DMS53 treated with DMSO at 0.1 percent for 48 hours (cell line): Measurements from ENCODE around the gene FLRT2.
A peak's percentile ranks its signal among the peaks of the same experiment; 100 is the strongest.

Experiments
- DNase-seq: peaks from one replicate; lab custom pipeline; 2025; ENCODE audit not compliant: unreplicated experiment; lab: John Stamatoyannopoulos, UW

The FLRT2 gene

DNA sequence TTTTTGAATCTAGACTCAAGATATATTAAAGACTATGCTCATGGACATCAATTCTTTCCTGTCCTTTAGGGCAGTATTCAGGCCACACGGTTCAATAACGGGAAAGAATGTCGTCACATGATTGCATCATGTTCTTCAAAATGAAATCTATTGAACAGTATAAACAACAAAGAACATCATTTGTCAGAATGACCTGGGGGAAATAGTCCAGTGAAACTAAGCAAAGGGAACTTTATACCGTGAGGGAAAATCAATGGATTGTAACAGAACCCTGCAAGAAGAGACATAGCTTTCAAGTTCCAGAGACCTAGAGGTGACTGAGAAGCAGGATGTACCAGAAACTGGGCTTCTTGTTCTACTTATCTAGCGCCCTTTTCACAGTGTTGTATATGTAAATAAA is 32.7 kb downstream of the FLRT2 start:
- DNase-seq: no peak

DNA sequence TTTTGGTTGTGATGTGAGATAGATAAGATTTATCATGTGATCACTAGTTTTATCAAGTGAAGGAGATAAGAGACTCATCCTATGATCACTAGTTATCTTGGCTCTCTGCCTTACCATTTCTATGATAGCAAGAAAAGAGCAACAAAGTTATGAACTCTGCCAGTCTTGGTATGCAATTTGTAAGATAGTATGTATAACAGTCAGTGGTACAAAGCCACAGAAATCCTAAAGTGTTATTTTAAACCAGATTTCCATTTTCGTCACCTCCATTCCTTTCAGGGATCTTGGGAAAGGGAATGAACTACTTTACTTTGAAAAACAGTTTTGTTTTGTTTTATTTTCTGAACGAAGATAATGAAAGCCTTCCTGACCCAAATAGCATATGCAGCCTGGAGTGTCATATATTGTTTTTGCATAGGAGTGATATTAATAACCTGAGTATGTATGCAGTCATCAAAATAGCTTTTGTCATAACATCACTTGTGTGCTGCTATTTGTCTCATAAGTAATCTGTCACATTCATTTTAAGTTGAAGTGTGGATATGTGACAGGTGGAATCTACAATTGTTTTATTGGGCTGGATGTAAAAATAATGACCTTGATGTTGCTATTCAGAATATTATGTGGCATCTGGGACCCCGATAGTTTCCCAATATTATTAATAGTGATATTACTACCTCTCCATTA is 35.0 kb downstream of the FLRT2 start:
- no peak for DNase-seq

DNA sequence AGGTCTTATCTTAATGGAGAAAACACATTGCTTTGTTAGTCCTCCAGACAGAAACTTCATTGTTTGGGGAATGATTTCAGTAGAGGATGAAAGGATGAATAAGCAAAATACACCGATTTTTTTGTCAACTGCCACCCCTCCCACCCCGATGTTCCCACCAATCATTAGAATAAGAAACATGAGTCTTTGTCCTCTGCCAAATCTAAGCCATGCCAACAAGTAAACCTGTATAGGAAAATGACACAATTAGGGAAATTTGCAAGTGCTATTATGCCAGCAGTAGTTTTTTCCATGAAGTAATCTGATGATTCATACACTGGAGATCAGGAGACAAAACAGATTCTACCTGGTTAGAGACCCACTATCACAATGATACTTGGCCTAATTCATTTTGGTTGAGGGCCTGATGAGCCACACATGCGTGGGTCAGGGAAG is 35.9 kb downstream of the FLRT2 start:
- DNase-seq: no peak

DNA sequence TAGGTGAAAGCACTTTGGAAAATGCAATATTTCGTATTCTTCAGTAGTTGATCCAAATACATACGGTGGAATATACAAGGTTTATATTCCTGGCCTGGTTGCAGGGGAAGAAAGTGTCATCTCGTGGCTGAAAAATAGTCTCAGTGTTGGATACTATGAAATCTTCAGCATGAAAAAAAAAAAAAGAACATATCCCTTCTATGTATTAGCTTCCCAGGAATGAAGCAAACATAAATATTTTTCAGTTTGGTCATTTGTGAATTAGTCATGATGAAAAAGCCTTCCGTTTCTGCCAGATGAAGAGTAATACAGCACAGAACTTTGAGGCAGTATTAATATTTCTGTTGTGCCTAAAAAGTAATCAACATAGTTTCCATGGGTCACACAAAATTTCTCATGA is 36.7 kb downstream of the FLRT2 start:
- no peak for DNase-seq

DNA sequence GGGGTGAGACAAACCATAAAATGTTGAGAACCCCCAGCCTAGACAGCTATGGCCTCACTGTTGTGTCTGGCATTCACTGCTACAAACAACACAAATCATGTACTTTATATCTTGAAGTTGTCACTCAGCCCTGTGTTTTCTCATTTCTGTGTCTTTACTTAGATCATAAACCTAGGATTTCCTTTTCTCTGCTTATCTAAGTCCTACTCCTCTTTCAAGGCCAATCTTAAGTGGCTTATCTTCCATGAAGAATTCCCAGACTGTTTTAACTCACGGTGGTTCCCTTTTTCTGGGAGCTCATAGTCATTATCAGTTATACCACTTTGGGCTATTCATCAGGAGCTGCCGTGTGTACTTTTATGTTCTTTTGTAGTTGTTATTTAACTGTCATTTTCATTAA is 42.1 kb downstream of the FLRT2 start:
- DNase-seq: no peak

DNA sequence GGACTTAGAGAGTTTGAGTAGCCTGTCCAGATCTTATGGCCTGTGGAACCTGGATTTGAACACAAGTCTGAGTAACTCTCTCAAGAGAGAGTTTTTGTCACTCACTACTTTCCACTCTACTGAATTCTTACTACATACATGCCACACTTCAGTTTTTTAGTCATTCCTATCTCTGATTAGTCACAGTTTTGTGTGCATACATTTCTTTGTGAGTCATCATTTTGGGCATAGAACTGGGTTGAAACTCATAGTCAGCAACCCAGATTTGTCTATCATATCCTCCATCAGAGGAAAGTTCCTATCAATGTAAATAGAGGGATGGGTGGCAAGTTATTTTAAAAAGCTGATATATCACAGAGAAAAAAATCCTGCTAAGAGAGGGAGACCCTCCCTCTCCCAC is 42.9 kb downstream of the FLRT2 start:
- no peak for DNase-seq

DNA sequence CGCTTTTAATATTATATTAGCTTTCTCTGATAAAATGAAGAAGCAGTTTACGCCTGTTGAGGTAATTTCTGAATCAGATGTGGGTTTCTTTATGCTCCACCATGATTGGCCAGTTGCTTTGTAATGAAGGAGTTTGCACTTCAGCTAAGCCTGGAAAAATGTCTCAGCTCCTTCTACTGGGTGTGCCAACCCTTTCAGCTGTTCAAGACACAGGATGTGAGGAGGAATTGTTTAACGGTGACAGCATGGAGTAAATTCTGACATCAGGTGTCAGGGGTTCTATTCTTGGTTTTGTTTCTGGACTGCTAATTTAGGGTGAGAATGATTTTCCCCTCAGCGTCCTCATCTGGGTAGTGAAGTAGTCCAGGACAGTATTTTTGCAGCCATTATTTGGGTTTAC is 43.5 kb downstream of the FLRT2 start:
- no peak for DNase-seq

DNA sequence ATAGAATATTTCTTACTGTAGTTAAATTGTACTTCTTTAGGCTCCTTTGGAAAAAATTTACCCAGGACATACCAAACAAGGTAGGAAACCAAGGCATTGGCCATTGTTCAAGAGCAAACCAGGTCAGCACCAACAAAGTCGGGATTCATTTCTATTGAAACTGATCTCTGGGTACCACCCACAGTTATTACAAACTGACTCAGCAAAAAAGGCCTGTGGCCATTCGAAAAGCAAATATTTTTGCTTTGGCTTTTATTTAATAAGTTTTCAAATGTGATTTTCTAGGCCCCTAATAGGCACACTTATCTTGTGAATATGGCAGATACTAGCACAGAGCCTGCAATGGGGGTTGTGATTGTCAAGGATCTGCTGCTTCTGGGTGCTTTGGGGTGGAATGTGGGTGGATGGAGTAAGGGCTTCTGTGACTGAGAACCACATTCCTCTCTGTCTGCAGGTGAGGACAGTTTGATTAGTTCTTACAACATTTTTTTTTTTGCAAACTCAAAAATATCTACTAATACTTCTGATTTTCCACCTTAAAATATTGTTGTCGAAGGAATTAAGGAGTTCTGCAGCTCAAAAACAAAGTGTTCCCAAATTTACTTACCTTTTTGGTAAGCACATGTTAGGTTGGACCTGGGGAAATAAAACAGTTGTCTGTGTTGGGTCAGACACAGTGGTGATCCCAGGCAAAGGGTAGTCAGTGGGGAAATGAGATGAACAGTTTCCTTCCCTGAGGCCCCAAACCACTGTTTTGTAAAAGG is 45.1 kb downstream of the FLRT2 start:
- no peak for DNase-seq

DNA sequence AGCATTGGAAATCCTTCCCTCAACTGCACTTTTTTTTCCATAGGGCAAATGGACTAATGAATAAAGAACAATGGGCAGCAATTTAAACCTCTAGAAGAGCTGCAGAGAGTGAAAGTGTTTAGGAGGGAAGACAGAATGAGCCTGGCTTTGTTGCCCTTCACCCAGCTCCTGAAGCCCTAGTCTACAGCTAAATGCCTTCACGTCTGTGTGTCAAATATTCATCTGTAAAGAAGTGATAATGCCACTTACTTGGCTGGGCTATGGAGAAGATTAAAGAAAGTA is 45.6 kb downstream of the FLRT2 start:
- no peak for DNase-seq

DNA sequence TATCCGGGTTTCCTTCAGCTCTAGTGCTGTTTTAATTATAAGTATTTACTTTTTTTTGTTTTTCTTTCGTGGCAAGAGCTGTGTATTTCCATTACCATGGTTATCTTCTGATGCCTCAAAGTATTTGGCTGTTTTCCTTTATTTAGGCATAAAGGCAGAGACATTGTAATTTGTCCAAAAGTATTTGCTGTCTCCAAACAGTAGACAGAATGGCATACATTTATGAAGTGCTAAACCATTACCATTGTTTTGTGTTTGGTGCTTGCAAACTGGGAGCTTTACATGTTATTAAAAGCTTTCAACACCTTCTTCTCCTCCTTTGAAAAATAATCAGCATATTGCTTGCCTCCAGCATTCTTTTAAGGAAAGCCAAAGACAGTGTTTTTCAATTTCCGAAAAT is 46.3 kb downstream of the FLRT2 start:
- DNase-seq: no peak

DNA sequence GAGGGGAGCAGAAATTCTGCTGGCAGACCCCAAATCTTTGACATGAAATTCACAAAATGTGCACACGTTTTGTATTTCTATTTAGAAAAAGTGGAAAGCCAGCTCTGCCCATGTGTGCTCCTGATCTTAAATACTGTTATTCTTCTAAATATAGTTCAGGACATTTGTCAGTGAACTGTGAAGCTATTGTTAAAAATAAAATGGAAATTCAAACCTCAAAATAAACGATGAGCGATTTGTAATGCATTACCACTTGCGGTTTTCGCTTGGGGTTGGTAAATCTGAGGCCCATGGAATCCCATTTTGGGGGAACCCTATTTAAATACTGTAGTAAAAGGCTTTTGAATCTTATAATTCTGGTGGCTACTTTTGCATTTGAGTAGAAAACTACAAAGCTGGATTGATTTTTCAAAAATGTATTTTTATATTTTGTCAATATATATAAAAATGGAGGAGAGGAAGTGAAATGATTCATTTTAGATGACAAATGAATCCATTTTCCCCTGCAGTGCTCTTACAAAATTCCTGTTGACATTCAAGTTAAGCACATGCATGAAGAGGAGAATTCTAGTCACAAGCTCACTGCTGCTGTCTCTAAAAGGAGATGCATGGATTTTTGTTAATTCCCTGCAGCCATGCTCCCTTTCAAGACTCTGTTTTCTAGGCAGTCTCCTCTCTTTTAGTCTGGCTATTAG is 47.1 kb downstream of the FLRT2 start:
- DNase-seq: no peak

DNA sequence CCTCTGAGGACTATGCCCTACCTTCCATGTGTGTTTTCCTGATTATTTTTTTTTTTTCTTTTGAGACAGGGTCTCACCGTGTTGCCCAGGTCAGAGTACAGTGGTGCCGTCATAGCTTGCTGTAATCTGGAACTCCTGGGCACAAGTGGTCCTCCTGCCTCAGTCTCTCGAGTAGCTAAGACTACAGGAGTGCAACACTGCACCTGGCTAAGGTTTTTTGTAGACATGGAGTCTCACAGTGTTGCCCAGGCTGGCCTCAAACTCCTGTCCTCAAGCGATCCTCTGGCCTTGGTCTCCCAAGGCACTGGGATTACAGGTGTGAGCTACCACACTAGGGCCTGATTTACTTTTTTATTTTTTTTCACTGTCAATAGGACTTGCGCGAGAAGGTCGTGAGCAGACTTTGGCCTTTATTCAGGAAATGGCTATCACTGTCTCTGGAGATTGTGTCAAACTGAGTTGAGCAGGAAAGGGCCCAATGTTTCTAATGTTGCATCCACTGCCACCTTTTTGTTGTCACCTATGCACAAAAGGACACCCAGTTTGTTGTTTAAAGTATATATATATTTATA is 47.7 kb downstream of the FLRT2 start:
- DNase-seq: no peak

DNA sequence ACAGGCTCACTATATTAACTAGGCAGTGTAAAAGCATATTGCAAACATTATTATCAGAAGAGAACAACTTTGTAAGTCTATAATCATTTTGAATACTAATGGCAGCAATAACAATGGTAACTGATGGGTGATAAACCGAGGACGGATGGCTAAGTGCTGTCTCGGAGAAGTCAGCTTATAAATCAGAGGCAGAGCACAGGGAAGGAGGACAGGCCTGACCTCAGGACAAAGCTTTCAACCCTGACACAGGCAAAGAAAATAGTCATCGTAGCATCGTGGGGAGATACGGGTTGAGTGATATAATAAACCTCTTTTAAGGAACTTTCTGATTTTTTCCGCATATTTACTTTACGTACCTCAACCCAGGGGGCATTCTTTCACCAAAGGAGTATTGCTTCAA is 48.4 kb downstream of the FLRT2 start:
- DNase-seq: no peak

DNA sequence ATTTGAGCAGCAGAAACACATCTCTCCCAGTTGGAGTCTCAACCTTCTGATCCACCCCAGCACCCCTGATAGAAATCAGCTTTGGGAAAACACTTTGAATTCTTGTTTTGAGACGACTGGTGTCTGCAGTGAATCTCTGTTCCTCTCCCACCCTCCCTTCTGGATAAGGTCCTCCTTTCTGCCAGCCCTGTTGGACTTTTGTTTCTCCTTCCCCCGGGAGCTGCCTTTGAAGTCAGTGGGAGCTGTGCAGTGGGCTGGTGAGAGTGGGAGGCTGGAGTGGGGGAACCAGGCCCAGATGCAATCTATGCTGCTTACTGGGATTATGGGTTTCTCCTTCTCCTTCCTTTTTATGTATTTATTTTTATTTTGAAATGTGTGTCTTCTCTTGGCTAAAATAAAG is 49.0 kb downstream of the FLRT2 start:
- DNase-seq: no peak

DNA sequence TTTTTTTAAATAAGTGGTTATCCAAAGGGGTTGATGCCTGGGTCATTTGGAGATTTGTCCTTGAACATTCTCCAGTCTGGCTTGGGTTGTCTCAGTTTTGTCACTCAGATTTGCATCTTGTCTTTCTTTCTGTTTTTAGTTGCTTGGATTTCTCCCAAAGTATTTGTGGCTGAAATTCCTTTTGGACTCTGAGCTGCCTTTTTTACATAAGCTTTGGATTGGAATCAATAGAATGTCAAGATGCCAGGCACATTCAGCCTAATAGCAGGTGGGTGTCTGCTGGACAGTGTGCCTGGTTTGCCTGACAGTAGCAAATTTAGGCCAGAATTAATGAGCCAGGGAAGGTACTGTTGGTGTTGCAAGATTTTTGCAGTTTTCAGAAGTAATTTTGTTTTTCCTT is 50.0 kb downstream of the FLRT2 start:
- DNase-seq: no peak

DNA sequence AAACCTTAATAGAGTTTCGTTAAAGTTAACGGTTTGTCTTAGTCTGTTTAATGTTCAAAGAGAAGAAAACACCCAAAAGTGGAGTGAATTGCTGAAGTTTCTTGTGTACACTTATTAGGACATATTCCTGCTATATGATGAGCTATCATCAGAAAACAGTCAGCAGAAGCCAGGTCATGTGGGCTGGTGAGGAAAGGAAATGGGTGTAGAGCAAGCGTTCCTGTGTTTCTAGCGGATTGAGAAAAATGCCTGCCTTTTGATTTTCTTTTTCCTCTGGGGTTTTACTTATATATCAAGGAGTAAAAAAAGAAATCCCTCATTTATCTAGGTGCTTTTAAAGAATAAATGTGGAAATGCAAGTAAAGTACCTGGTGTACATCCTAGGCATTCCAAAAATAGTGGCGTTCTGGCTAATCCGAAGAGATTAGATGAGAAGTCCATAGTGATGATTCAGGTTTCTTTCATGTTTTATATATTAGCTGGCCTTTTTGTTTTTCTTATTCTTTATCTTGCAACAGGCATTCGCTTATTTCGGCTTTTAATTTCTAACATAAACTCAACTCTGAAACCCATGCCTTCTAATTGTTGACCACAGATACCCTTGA is 50.7 kb downstream of the FLRT2 start:
- DNase-seq: no peak

DNA sequence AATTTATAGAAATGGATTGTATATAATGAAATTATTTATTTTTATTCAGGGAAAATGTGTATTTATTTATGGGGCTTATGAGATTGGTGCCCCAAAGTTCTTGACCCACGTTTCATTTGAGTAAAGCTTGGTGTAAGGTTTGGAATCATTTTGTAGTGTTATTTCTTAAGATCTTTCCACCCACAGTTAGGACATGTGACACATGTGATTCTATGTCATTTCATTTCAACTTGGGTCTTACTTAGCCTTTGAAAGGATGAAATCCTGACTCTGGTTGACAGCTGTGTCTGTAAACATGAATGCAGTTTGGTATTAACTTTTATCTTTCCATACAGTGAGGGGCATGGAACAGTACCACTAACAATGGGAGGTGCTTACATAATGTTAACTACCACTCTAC is 51.7 kb downstream of the FLRT2 start:
- no peak for DNase-seq

DNA sequence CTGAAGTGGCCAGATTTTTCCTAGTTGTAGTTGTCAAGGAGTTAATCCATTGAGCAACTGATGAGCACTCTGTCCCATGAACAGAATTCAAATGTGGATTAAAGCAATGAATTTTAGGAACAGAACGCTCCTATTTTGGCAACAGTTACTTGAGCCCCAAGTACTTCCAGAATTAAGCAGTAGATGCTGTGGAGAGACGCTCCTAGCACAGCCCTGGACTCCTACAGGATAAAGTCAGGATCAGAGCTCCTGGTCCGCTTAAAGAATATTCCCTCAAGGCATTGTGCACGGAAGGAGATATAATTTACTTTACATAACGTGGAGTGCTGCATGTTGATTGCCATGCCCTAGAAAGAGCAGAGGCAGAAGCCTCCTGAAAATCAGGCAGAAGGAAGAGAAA is 53.4 kb downstream of the FLRT2 start:
- no peak for DNase-seq

DNA sequence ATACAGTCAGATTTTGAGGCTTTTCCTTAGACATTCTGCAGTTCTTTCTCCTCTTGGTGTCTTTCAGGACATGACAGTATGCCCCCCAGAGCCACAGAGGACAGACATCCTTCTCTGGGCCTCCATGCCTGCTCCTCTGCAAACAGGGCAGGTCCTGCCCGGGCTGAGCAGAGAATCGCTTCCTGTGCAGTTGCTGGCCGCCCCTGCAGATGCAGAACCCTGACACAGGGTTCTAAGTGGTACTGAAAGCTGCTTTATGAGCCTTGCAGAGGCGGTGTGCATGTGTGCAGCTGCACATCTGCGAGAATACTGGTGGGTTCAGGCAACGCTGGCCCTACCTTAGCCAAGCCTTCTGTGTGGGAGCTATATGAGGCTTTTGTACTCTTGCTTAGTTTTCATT is 54.5 kb downstream of the FLRT2 start:
- DNase-seq: no peak

DNA sequence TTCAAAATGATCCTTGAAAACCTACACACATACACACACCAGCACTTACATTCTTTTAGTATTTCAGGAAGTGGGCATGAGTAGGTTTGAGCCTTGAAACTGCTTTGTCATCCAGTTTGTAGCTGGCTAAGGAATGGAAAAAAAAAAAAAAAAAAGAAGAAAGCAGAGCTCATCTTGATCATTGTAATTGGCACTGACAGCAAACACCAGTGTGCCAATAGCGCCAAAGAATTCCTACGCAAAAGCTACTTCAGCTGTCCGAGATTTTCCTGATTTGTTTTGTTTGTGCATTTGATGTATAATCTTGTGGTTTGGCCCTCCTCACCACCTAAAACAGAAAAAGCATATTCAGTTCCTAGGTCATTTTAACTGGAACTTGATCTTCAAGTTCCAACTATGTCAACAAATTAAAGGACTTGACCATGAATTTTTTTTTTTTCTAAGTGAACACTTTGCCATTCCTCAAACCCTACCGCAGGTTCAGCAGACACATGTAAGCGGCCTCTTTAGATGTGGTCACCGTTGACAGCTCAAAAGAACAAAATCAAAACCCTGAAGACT is 57.3 kb downstream of the FLRT2 start:
- DNase-seq: peak; percentile 44

DNA sequence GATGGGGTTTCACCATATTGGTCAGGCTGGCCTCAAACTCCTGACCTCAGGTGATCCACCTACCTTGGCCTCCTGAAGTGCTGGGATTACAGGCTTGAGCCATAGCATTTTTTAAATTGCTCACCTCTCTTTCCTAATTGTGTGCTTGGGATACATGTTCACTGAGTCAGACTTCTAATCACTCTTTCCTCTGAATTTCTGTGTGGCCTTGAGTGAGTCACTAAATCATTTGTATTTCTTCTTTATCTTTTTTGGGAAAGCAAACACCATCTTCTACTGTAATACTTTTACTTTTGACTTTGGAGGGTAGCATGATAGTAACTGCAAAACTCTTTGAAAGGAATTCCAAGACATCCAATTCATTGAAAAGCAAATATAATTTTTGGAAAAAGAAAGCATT is 60.8 kb downstream of the FLRT2 start:
- no peak for DNase-seq
